Coronary artery (tissue), 2 donors: ENCODE data around the gene CHST11.

ENCODE experiments used
- DNase-seq: peaks from one replicate; pipeline ENCODE4 v3.0.0-alpha.2; 2017; ENCODE audit warnings: low spot score
- H3K27ac ChIP-seq, 2 donors: fragments of 200-600 bp; sonication (generic); one replicate each; pipeline ENCODE4 v1.5.1; 2016 to 2019
- H3K4me3 ChIP-seq: fragments of 200-600 bp; sonication (generic); 2 replicates; pipeline ENCODE4 v1.5.1; 2016; ENCODE audit warnings: mild to moderate bottlenecking, moderate library complexity
- TF ChIP-seq, protein P1 (sequence below): fragments of 200-600 bp; sonication (generic); IDR thresholded peaks from one replicate; pipeline ENCODE4 v1.5.1; 2019; ENCODE audit warnings: antibody characterized with exemption

The CHST11 gene

DNA sequence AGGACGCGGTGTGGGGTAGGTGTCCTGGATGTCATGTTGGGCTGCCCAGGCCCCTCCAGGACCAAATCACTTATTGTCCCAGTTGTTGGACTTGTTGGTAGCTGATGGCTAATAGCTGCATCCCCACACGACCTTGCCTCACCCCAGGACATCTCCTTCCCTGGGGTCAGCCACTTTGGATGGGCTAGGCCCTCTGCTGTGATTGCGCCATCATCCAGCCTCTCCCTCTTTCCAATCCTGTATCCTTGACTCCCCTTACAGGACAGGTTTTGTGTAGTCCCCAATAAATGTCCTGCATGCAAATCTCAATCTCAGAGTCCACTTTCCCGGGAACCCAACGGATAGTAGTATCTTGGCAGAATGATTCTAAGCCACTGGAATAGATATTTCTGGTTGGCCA lies 43.4 kb upstream of the CHST11 start:
- Histone ChIP-seq H3K4me3 (no peak overlapping the region), H3K27ac (no peak overlapping the region)
- no peak for DNase-seq
- TF ChIP-seq, protein P1, sequence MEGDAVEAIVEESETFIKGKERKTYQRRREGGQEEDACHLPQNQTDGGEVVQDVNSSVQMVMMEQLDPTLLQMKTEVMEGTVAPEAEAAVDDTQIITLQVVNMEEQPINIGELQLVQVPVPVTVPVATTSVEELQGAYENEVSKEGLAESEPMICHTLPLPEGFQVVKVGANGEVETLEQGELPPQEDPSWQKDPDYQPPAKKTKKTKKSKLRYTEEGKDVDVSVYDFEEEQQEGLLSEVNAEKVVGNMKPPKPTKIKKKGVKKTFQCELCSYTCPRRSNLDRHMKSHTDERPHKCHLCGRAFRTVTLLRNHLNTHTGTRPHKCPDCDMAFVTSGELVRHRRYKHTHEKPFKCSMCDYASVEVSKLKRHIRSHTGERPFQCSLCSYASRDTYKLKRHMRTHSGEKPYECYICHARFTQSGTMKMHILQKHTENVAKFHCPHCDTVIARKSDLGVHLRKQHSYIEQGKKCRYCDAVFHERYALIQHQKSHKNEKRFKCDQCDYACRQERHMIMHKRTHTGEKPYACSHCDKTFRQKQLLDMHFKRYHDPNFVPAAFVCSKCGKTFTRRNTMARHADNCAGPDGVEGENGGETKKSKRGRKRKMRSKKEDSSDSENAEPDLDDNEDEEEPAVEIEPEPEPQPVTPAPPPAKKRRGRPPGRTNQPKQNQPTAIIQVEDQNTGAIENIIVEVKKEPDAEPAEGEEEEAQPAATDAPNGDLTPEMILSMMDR: no peak

DNA sequence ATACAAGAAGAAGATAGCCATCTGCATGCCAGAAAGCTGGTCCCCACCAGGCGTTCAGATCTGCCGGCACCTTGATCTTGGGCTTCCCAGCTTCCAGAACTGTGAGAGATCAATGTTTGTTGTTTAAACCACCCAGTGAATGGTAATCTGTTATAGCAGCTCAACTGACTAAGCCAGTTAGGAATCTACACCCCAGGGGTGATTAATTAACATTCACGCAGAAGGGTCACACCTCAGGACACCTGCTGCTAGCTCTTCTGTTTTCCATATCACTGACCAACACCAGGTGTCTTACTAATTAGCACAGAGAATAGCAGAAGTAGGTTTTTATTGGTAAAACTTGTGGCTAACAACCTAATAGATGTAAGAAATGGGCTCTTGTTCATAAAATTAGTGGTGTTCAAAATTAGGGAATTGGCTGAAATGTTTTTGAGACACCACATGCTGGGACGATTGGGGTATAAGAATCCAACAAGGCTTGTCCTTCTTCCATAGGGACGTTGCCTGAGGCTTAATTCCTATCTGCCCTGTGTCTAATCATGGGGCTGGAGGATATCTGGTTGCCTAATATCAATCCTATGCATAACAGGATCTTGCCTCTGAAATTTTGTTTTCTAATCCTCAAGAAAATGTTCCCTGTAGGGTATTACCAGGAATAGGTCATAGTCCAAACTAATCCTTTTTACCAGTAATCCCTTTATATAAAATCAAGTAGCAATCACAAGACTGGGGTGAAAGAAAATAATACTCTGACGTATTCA lies 42.0 kb upstream of the CHST11 start:
- TF ChIP-seq, protein P1: no peak
- H3K27ac ChIP-seq: no peak overlapping the region
- DNase-seq: no peak
- H3K4me3 ChIP-seq: no peak overlapping the region

DNA sequence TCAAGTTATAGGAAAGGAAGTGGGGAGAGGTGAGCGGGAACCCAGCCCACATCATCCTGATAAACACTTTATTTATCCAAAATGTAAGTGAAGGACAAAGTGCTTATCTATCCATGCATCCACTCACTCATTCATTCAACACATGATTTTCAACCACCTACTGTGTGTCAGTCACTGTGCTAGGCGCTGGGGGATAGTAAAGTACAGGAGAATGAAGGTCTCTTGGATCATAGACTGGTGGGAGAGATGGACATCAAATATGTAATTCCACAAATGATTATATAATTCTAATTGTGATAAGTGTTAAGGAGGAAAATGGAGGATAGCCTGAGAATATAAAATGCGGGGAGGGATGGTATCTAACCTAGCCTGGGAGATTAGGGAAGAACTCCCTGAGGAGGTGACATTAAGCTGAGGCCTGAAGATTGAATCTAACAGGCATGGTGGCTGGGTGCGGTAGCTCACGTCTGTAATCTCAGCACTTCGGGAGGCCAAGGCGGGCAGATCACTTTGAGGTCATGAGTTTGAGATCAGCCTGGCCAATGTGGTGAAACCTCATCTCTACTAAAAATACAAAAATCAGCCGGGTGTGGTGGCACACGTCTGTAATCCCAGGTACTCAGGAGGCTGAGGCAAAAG lies 41.3 kb upstream of the CHST11 start:
- DNase-seq: no peak
- TF ChIP-seq, protein P1: no peak
- H3K4me3 ChIP-seq: no peak overlapping the region

DNA sequence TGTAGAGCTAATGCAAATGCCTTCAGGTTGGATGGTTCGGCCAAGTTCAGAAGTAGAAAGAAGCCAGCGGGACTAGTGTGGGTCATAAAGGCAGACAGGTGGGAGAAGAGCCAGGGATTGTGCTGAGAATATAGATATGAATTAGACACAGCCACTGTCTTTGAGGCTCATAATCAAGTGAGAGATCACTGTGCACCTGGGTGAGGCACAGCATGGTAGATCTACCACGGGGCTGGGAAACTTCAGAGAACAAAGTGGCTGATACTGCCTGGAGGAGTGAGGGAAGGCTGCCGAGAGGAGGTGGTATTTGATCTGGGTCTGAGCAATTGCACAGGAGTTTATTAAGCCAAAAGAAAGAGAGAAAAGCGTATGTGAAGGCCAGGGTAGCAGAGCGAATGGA lies 40.6 kb upstream of the CHST11 start:
- TF ChIP-seq, protein P1: no peak
- Histone ChIP-seq H3K27ac (no peak overlapping the region), H3K4me3 (no peak overlapping the region)
- DNase-seq: no peak

More for the DNA sequence above, 41.3 kb upstream of the CHST11 start:
- H3K27ac ChIP-seq: no peak overlapping the region

DNA sequence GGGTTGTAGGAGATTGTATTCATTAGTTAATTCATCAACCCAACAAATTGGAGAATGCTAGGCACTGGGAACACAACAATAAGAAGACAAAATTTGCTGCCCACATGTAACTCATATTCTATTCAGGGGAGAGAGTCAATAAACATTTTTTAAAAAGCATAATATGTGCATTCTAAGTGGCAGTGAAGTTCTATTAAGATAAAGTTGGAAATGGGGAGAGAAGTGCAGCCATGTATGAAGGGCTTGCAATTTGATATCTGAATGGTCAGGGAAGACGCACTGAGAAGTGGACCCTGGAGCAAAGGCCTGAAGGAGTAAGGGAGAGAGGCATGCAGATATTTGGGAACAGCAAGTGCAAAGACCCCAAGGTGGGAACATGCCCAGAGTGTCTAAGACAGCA lies 40.2 kb upstream of the CHST11 start:
- Histone ChIP-seq H3K27ac (no peak overlapping the region), H3K4me3 (no peak overlapping the region)
- no peak for DNase-seq
- TF ChIP-seq, protein P1: no peak

DNA sequence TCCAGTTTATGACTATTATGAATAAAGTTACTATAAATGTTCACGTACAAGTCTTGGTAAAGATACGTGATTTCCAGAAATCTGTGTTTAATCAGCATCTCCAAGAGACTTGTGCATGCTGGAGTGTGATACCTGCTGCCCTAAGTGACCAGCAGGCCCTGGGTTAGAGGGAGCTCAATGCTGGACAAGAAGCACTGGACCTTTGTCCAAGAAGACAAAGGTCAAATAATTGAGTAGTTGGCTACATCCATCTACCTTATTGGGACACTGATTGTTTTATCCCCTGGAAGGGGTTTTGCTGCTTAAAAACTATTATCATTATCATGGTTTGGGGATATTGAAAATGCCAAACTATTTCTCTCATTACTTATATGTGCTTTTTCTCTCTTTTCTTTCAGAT lies 37.0 kb upstream of the CHST11 start:
- Histone ChIP-seq H3K4me3 (no peak overlapping the region), H3K27ac (no peak overlapping the region)
- DNase-seq: no peak
- TF ChIP-seq, protein P1: no peak

DNA sequence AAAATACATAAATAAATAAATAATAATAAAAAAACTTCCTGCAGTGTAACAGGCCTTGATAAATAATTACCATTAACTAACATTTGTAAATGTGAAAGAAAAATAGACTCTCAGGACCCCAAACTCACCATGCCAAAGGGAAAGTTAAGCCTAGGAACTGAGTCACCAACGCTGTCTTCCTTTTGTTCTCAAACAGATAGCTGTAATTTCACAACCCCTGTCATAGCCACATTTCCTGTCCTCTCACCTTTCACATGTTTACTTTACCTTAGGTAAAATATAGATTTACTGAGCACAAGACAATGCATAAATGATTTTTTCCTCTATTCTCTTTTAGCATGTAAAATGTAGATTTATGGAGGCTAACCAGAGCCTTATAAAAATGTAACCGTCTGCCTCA lies 35.9 kb upstream of the CHST11 start:
- DNase-seq: no peak
- no peak overlapping the region for H3K4me3 ChIP-seq
- no peak overlapping the region for H3K27ac ChIP-seq
- TF ChIP-seq, protein P1: no peak
